Gastroesophageal sphincter (tissue), 3 donors: Measurements from ENCODE around the gene PRKAR2B.

Source experiments
- EP300 ChIP-seq: sonication (generic); formaldehyde crosslinking; IDR thresholded peaks from one replicate; pipeline ENCODE4 v1.6.1; 2017; ENCODE audit warnings: antibody characterized with exemption, mild to moderate bottlenecking
- POLR2A ChIP-seq, 2 donors: fragments of 450-650 bp; IDR thresholded peaks; one replicate each; pipeline ENCODE4 v1.6.1; 2017; ENCODE audit warnings: antibody characterized with exemption in 2 of 2, mild to moderate bottlenecking in 2 of 2, moderate library complexity in 1 of 2
- POLR2AphosphoS5 ChIP-seq: sonication (generic); formaldehyde crosslinking; IDR thresholded peaks from one replicate; pipeline ENCODE4 v1.6.1; 2017; ENCODE audit warnings: antibody characterized with exemption
- TF ChIP-seq, protein P1 (sequence below), 4 experiments: fragments of 200-600 bp in 2 of 4; fragments of 450-650 bp in 2 of 4; sonication (generic) in 1 of 4; IDR thresholded peaks; one replicate each; pipeline ENCODE4 v1.5.1; 2017 to 2019; ENCODE audit warnings: antibody characterized with exemption in 4 of 4, mild to moderate bottlenecking in 2 of 4, moderate library complexity in 2 of 4

DNA sequence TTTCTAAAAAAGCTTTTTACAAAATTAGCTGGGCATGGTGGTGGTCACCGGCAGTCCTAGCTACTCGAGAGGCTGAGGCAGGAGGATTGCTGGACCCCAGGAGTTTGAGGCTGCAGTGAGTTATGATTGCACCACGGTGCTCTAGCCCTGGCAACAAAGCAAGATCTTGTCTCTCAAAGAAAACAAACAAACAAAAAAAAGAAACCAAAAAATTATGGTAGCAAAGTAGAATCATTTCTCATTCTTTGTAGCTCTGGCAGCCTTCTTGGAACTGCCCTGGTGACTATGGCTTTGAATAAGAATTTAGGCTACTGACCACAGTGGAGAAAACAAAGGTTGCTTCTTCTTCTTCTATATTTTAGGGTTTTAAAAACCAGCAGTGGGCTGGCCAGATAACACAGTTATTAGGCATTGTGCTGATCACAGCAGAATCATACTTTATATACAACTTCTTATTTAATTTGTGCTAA is 41.9 kb upstream of the PRKAR2B start:
- TF ChIP-seq, protein P1, sequence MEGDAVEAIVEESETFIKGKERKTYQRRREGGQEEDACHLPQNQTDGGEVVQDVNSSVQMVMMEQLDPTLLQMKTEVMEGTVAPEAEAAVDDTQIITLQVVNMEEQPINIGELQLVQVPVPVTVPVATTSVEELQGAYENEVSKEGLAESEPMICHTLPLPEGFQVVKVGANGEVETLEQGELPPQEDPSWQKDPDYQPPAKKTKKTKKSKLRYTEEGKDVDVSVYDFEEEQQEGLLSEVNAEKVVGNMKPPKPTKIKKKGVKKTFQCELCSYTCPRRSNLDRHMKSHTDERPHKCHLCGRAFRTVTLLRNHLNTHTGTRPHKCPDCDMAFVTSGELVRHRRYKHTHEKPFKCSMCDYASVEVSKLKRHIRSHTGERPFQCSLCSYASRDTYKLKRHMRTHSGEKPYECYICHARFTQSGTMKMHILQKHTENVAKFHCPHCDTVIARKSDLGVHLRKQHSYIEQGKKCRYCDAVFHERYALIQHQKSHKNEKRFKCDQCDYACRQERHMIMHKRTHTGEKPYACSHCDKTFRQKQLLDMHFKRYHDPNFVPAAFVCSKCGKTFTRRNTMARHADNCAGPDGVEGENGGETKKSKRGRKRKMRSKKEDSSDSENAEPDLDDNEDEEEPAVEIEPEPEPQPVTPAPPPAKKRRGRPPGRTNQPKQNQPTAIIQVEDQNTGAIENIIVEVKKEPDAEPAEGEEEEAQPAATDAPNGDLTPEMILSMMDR (IDR thresholded peaks at IDR 0.05), result no peak
- TF ChIP-seq POLR2A (IDR thresholded peaks at IDR 0.05) (no peak), POLR2AphosphoS5 (no peak), EP300 (no peak)
